ENCODE data around the gene UBR3. TPM values are rescaled to one million over a fixed set of nuclear protein-coding genes. Genes with fewer than 3 reads are reported as not detected.

Gene UBR3
- total and polyA plus RNA-seq, 2 experiments from 2014 or later, result 10.7 to 28.0 TPM

- no peak for TF ChIP-seq ZNF462 (CRISPR knock-in tag; IDR thresholded peaks at IDR 0.05)
- no peak for TF ChIP-seq REST (IDR thresholded peaks at IDR 0.05; ENCODE audit: unreplicated experiment)
- no peak for TF ChIP-seq NANOG (IDR thresholded peaks at IDR 0.05; ENCODE audit: borderline replicate concordance)
- TF ChIP-seq EZH2 (IDR thresholded peaks at IDR 0.05; ENCODE audit: low read depth, unreplicated experiment), result no peak
- TF ChIP-seq, protein P1, sequence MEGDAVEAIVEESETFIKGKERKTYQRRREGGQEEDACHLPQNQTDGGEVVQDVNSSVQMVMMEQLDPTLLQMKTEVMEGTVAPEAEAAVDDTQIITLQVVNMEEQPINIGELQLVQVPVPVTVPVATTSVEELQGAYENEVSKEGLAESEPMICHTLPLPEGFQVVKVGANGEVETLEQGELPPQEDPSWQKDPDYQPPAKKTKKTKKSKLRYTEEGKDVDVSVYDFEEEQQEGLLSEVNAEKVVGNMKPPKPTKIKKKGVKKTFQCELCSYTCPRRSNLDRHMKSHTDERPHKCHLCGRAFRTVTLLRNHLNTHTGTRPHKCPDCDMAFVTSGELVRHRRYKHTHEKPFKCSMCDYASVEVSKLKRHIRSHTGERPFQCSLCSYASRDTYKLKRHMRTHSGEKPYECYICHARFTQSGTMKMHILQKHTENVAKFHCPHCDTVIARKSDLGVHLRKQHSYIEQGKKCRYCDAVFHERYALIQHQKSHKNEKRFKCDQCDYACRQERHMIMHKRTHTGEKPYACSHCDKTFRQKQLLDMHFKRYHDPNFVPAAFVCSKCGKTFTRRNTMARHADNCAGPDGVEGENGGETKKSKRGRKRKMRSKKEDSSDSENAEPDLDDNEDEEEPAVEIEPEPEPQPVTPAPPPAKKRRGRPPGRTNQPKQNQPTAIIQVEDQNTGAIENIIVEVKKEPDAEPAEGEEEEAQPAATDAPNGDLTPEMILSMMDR (conservative IDR thresholded peaks at IDR 0.05; ENCODE audit: low read depth in 2 of 2), result no peak
Observed at GRCh38 chr2:169911119-169911518, 83.9 kb downstream of the UBR3 start (continued).

All from GM23338 (cell line).